ENCODE results near the gene YDJC. TPM values are rescaled to one million over a fixed set of nuclear protein-coding genes. Genes with fewer than 3 reads are reported as not detected.

The YDJC gene
- total and polyA plus RNA-seq, 2 of the 13 experiments (the other 11 are each of a cell fraction or from before 2014, with no cell fraction given): 15.3 to 32.0 TPM

DNA sequence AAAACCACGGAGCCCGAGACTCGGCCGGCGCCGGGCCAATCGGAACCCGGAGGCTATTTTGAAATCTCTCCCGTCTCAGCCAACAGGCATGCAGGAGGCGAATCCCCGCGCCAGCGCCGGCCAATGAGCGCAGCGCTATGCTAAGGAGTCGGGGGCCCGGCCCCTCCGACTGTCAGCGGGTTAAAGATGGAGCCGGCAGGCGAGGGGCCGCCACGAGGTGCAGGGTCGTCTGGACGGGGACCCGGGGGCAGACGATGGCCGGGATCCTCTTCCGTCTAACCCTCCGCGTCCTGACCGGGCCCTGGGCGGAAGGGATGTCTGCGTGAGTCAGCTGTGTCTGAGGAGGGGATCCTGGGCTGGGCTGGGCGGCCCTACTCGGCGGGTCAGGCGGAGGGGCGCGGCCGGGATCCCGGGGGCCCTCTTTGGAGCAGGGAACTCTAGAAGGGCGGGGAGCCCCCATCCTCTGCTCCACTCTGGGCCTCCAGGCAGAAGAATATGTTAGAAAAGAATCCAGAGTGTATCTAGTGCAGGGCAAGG, 22.3 kb upstream of the YDJC start (continued):
- peak; percentile 56; the same call in 1 of the 2 replicates for TF ChIP-seq ZNF563 (CRISPR knock-in tag; IDR thresholded peaks at IDR 0.05)

DNA sequence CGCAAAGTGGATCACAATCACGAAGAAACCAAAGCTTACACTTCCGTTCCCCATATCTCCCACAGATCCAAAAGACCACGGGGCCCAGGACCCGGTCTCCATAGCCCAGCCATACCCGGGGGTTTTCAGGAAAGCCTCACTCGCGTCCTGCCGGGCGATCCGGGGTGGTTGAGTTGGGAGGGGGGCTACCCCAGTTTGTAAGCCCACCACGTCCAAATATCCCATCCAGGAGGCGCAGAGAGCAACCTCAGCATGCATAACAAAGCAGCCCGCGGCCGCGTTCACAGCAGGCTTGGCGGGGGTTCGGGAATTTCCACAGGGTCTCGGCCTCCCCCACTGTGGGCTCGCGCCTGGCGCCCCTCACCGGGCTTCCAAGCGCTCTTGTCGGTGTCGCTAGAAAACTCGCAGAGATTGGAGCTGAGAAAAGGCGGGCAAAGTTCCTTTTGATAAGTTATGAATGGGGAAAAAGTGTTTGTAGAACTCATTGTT, 21.7 kb upstream of the YDJC start:
- intact Hi-C loops (cut with micrococcal nuclease; ENCODE audit: unreplicated experiment) (no loop called here), in situ Hi-C loops (cut with HindIII; ENCODE audit: extremely low pct_ligation_motif_present, low pct_unique_long_range_greater_than_20kb) (no loop called here)
- BruUV-seq (replicated peaks): no TSS peak
- Histone ChIP-seq H3K4me3 (replicated peaks in 1 of 3; ENCODE audit: insufficient read depth in 1 of 3, low read depth in 2 of 3, low read length in 3 of 3) (peak overlapping the region; percentile 64 to 86 (median 77)), H3K27ac (ENCODE audit: extremely low read length, insufficient read depth, low read length) (peak overlapping the region; percentile 77), H4K20me1 (ENCODE audit: insufficient read depth, low read length) (no peaks in the 10 kb centered on the region), H3K9ac (ENCODE audit: insufficient read depth, low read depth, low read length) (peak overlapping the region; percentile 73), H3K9me3 (ENCODE audit: low read length) (no peaks in the 10 kb centered on the region), H3K4me2 (ENCODE audit: low read depth, low read length) (peak overlapping the region; percentile 93), H3K4me1 (ENCODE audit: insufficient read depth, low read length) (peaks cover 33% of the 10 kb centered on the region), H3K79me2 (ENCODE audit: insufficient read depth, low read length) (no peaks in the 10 kb centered on the region), H3K36me3 (replicated peaks in 1 of 2; ENCODE audit: control insufficient read depth in 1 of 2, insufficient read depth in 2 of 2, low read length in 2 of 2) (peaks cover 2 to 16% of the 10 kb centered on the region in 2 experiments; a peak in 4 of 5 replicates), H3K27me3 (ENCODE audit: control insufficient read depth in 1 of 2, insufficient read depth in 2 of 2, low read length in 2 of 2) (no peaks in the 10 kb centered on the region; a peak in 1 of 5 replicates), H2AFZ (ENCODE audit: low read length) (peak overlapping the region; percentile 7)
- DNase-seq (ENCODE audit: low spot score) (no peak), FAIRE-seq (no peak), ATAC-seq (peak; percentile 13; the same call in 2 of the 3 replicates)
- ChIA-PET CTCF (ENCODE audit: low intra/inter-chr PET ratio, low total read pairs) (no interaction called here), POLR2A (interaction anchor here (2.1 to 3.3 kb wide), 2 partner anchors 10 to 14 kb away, joined by 10 to 17 read pairs; partner anchors contain the start of genes PPIL2 and SDF2L1)
- 0% methylated on average over 12 of the region's 29 CpGs for WGBS (ENCODE audit: low lambda C conversion rate)
- TF ChIP-seq DNMT3B (CRISPR knock-in tag; conservative IDR thresholded peaks at IDR 0.05) (no peak), ZNF703 (CRISPR knock-in tag; IDR thresholded peaks at IDR 0.05; ENCODE audit: borderline replicate concordance) (no peak), SSRP1 (CRISPR knock-in tag; IDR thresholded peaks at IDR 0.05) (no peak), SIX1 (CRISPR knock-in tag; IDR thresholded peaks at IDR 0.05; ENCODE audit: borderline replicate concordance) (no peak), CEBPB (IDR thresholded peaks at IDR 0.05; ENCODE audit: borderline replicate concordance, low read depth, low read length) (no peak), ZEB1 (IDR thresholded peaks at IDR 0.05; ENCODE audit: insufficient replicate concordance, low read depth) (no peak), ARNTL (CRISPR knock-in tag; IDR thresholded peaks at IDR 0.05) (no peak), HNRNPH1 (optimal IDR thresholded peaks at IDR 0.05; ENCODE audit: low read depth, low read length) (no peak), ZBTB1 (CRISPR knock-in tag; IDR thresholded peaks at IDR 0.05; ENCODE audit: borderline replicate concordance) (no peak), KLF9 (CRISPR knock-in tag; IDR thresholded peaks at IDR 0.05; ENCODE audit: low read depth) (no peak), ZNF282 (IDR thresholded peaks at IDR 0.05; ENCODE audit: partially characterized antibody) (no peak), TAF15 (IDR thresholded peaks at IDR 0.05; ENCODE audit: low read depth, low read length, poor library complexity, severe bottlenecking) (no peak), NR3C1 (CRISPR knock-in tag; IDR thresholded peaks at IDR 0.05) (no peak), ZNF781 (CRISPR knock-in tag; IDR thresholded peaks at IDR 0.05; ENCODE audit: borderline replicate concordance, not compliant biosample characterization) (peak; percentile 22), ZNF234 (CRISPR knock-in tag; conservative IDR thresholded peaks at IDR 0.05) (peak; percentile 77; the same call in 1 of the 2 replicates), GTF3A (CRISPR knock-in tag; conservative IDR thresholded peaks at IDR 0.05) (no peak), SIN3A (IDR thresholded peaks at IDR 0.05; ENCODE audit: borderline replicate concordance, low read depth, low read length) (0 out of 2 replicates have a peak, but pooled peaks have one; percentile 13), EP300 (IDR thresholded peaks at IDR 0.05; ENCODE audit: low read depth in 2 of 2, low read length in 2 of 2) (no peak; a peak in 1 of 4 replicates), EP300 (CRISPR knock-in tag; IDR thresholded peaks at IDR 0.05; ENCODE audit: borderline replicate concordance) (no peak), ZNF564 (CRISPR knock-in tag; IDR thresholded peaks at IDR 0.05) (no peak)
- TF ChIP-seq, protein P1, sequence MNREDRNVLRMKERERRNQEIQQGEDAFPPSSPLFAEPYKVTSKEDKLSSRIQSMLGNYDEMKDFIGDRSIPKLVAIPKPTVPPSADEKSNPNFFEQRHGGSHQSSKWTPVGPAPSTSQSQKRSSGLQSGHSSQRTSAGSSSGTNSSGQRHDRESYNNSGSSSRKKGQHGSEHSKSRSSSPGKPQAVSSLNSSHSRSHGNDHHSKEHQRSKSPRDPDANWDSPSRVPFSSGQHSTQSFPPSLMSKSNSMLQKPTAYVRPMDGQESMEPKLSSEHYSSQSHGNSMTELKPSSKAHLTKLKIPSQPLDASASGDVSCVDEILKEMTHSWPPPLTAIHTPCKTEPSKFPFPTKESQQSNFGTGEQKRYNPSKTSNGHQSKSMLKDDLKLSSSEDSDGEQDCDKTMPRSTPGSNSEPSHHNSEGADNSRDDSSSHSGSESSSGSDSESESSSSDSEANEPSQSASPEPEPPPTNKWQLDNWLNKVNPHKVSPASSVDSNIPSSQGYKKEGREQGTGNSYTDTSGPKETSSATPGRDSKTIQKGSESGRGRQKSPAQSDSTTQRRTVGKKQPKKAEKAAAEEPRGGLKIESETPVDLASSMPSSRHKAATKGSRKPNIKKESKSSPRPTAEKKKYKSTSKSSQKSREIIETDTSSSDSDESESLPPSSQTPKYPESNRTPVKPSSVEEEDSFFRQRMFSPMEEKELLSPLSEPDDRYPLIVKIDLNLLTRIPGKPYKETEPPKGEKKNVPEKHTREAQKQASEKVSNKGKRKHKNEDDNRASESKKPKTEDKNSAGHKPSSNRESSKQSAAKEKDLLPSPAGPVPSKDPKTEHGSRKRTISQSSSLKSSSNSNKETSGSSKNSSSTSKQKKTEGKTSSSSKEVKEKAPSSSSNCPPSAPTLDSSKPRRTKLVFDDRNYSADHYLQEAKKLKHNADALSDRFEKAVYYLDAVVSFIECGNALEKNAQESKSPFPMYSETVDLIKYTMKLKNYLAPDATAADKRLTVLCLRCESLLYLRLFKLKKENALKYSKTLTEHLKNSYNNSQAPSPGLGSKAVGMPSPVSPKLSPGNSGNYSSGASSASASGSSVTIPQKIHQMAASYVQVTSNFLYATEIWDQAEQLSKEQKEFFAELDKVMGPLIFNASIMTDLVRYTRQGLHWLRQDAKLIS (CRISPR knock-in tag; IDR thresholded peaks at IDR 0.05): no peak
